Measurements from ENCODE around the gene HOXD13. TPM values are rescaled to one million over a fixed set of nuclear protein-coding genes. Genes with fewer than 3 reads are reported as not detected.

Gene HOXD13
- total and polyA plus RNA-seq, 2 of the 8 experiments (the other 6 are each of a cell fraction or from before 2014, with no cell fraction given), result not detected

DNA sequence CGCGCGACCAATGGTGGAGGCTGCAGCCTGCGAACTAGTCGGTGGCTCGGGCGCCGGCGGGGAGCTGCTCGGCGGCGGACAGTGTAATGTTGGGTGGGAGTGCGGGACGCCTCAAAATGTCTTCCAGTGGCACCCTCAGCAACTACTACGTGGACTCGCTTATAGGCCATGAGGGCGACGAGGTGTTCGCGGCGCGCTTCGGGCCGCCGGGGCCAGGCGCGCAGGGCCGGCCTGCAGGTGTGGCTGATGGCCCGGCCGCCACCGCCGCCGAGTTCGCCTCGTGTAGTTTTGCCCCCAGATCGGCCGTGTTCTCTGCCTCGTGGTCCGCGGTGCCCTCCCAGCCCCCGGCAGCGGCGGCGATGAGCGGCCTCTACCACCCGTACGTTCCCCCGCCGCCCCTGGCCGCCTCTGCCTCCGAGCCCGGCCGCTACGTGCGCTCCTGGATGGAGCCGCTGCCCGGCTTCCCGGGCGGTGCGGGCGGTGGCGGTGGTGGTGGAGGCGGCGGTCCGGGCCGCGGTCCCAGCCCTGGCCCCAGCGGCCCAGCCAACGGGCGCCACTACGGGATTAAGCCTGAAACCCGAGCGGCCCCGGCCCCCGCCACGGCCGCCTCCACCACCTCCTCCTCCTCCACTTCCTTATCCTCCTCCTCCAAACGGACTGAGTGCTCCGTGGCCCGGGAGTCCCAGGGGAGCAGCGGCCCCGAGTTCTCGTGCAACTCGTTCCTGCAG is 30.3 kb downstream of the HOXD13 start, which contains the start of gene HOXD9 (continued):
- no peak for TF ChIP-seq BRCA1 (IDR thresholded peaks at IDR 0.05; ENCODE audit: low read depth, low read length)
- TF ChIP-seq RNF2 (IDR thresholded peaks at IDR 0.05; ENCODE audit: borderline replicate concordance, low read depth, low read length, missing control alignments, poor library complexity, severe bottlenecking), result no peak
- TF ChIP-seq PHF8 (conservative IDR thresholded peaks at IDR 0.05; ENCODE audit: low read depth, low read length), result no peak
- no peak for TF ChIP-seq JUND (IDR thresholded peaks at IDR 0.05; ENCODE audit: low read length)
- no peak for TF ChIP-seq HDAC6 (IDR thresholded peaks at IDR 0.05; ENCODE audit: low read depth, low read length)
- peak; percentile 91 for TF ChIP-seq EZH2 (IDR thresholded peaks at IDR 0.05; ENCODE audit: low read depth, low read length, severe bottlenecking)
- no peak for TF ChIP-seq BACH1 (IDR thresholded peaks at IDR 0.05; ENCODE audit: low read length)
- TF ChIP-seq, protein P1, sequence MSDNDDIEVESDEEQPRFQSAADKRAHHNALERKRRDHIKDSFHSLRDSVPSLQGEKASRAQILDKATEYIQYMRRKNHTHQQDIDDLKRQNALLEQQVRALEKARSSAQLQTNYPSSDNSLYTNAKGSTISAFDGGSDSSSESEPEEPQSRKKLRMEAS (IDR thresholded peaks at IDR 0.05), result peak; percentile 60
- TF ChIP-seq ZNF274 (IDR thresholded peaks at IDR 0.05; ENCODE audit: borderline replicate concordance, extremely low read depth, low read length), result no peak
- TF ChIP-seq POLR2AphosphoS5 (IDR thresholded peaks at IDR 0.05; ENCODE audit: low read depth, low read length), result no peak
- 0 out of 2 replicates have a peak, but pooled peaks have one; percentile 17 for TF ChIP-seq EGR1 (IDR thresholded peaks at IDR 0.05; ENCODE audit: borderline replicate concordance, low read depth, low read length)
- TF ChIP-seq SIRT6 (IDR thresholded peaks at IDR 0.05; ENCODE audit: low read length), result no peak
- no peak for TF ChIP-seq RAD21 (IDR thresholded peaks at IDR 0.05 in 1 of 2, conservative IDR thresholded peaks at IDR 0.05 in 1 of 2; ENCODE audit: low read depth in 2 of 2, low read length in 2 of 2)
- TF ChIP-seq CBX8 (IDR thresholded peaks at IDR 0.05; ENCODE audit: borderline replicate concordance, low read depth, low read length), result no peak
- TF ChIP-seq, protein P2, sequence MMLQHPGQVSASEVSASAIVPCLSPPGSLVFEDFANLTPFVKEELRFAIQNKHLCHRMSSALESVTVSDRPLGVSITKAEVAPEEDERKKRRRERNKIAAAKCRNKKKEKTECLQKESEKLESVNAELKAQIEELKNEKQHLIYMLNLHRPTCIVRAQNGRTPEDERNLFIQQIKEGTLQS (IDR thresholded peaks at IDR 0.05; ENCODE audit: insufficient read depth, low read depth, low read length), result no peak; the same call in 1 of the 2 replicates
- TF ChIP-seq SUZ12 (IDR thresholded peaks at IDR 0.05; ENCODE audit: low read length), result peak; percentile 70
- TF ChIP-seq CHD1 (IDR thresholded peaks at IDR 0.05; ENCODE audit: low read depth, low read length), result no peak
- no peak for TF ChIP-seq CBX5 (IDR thresholded peaks at IDR 0.05; ENCODE audit: low read depth, low read length)
- TF ChIP-seq SP1 (IDR thresholded peaks at IDR 0.05; ENCODE audit: low read depth, low read length), result no peak
- TF ChIP-seq SIX5 (IDR thresholded peaks at IDR 0.05; ENCODE audit: low read depth, low read length), result no peak
- TF ChIP-seq SAP30 (IDR thresholded peaks at IDR 0.05; ENCODE audit: insufficient read depth, insufficient replicate concordance, low read length), result no peak
- TF ChIP-seq CHD2 (IDR thresholded peaks at IDR 0.05; ENCODE audit: low read length), result no peak
- no peak for TF ChIP-seq KDM4A (IDR thresholded peaks at IDR 0.05; ENCODE audit: low read depth, low read length, severe bottlenecking)
- no peak for TF ChIP-seq BCL11A (IDR thresholded peaks at IDR 0.05; ENCODE audit: low read depth in 2 of 2, low read length in 2 of 2)

Measured in H1 (cell line).